K562 (cell line): Measurements from ENCODE around the gene MDP1. TPM values are rescaled to one million over a fixed set of nuclear protein-coding genes. Genes with fewer than 3 reads are reported as not detected.
A peak's percentile ranks its signal among the peaks of the same experiment; 100 is the strongest.

ENCODE experiments used
- GABPB1 ChIP-seq: sonication (generic); formaldehyde crosslinking; IDR thresholded peaks from 2 replicates; pipeline ENCODE4 v1.8.0; 2022; ENCODE audit warnings: mild to moderate bottlenecking, missing genetic modification reagents
- HDAC1 ChIP-seq, 2 experiments: fragments of 450-650 bp; IDR thresholded peaks; 2 replicates each; pipeline ENCODE4 v1.6.1; 2016 to 2017; ENCODE audit warnings: inconsistent platforms in 1 of 2, mild to moderate bottlenecking in 1 of 2, moderate library complexity in 1 of 2
- MBD2 ChIP-seq: sonication (generic); IDR thresholded peaks from 2 replicates; pipeline ENCODE4 v1.6.1; 2016; ENCODE audit warnings: low read depth, borderline replicate concordance
- MYBL2 ChIP-seq, 2 experiments: fragments of 450-650 bp in 1 of 2; sonication (generic) in 1 of 2; formaldehyde crosslinking in 1 of 2; IDR thresholded peaks; 2 replicates each; pipeline versions ENCODE4 v1.6.1 to v1.8.1; 2017 to 2022; ENCODE audit warnings: borderline replicate concordance in 1 of 2, inconsistent platforms in 1 of 2, low read depth in 1 of 2, mild to moderate bottlenecking in 1 of 2, missing genetic modification reagents in 1 of 2, moderate library complexity in 1 of 2
- OTX1 ChIP-seq: fragments of 450-650 bp; formaldehyde crosslinking; IDR thresholded peaks from 2 replicates; pipeline ENCODE4 v1.4.0; 2022; ENCODE audit warnings: mild to moderate bottlenecking
- PHF8 ChIP-seq: fragments of 200-600 bp; sonication (generic); IDR thresholded peaks from 2 replicates; pipeline ENCODE4 v1.6.1; 2012; ENCODE audit warnings: mixed run types, mild to moderate bottlenecking, inconsistent platforms, low read length, moderate library complexity, borderline replicate concordance
- SIN3A ChIP-seq, 2 experiments: fragments of 150-350 bp in 1 of 2; IDR thresholded peaks; 2 replicates each; pipeline ENCODE4 v1.6.1; 2011 to 2016; ENCODE audit warnings: borderline replicate concordance in 2 of 2, low read depth in 2 of 2, low read length in 2 of 2, mild to moderate bottlenecking in 2 of 2, moderate library complexity in 2 of 2; ENCODE audit not compliant: control insufficient read depth in 1 of 2
- SOX6 ChIP-seq: fragments of 450-650 bp; IDR thresholded peaks from 2 replicates; pipeline ENCODE4 v1.6.1; 2014; ENCODE audit warnings: mild to moderate bottlenecking
- SP1 ChIP-seq: sonication (generic); formaldehyde crosslinking; IDR thresholded peaks from 2 replicates; pipeline ENCODE4 v1.8.1; 2022; ENCODE audit warnings: mild to moderate bottlenecking, missing genetic modification reagents
- TAL1 ChIP-seq: fragments of 450-650 bp; IDR thresholded peaks from 2 replicates; pipeline ENCODE4 v1.6.1; 2016; ENCODE audit warnings: mild to moderate bottlenecking
- ZNF668 ChIP-seq: fragments of 250-450 bp; sonication (Bioruptor Pico); IDR thresholded peaks from 2 replicates; pipeline ENCODE4 v1.8.0; 2022; ENCODE audit warnings: mild to moderate bottlenecking, inconsistent platforms
- ZSCAN29 ChIP-seq: fragments of 450-650 bp; IDR thresholded peaks from 2 replicates; pipeline ENCODE4 v1.6.1; 2017
- polyA plus RNA-seq, 8 experiments: library from polyadenylated mRNA; depleted of rRNA in 4 of 8; stranded (reverse) in 5 of 8; unstranded in 3 of 8; fragments of >200 nt; fragmentation: Nextera tagmentation in 2 of 8; fragmentation: Illumina TruSeq in 1 of 8; extraction: Ambion mirVana in 2 of 8; extraction: Trizol in 1 of 8; gene quantifications; 2 replicates each; pipeline versions ENCODE4 v1.2.1 to v1.2.3, GENCODE V29; 2011 to 2014; ENCODE audit warnings: inconsistent platforms in 1 of 8, missing spikeins in 1 of 8
- total RNA-seq, 7 experiments: library from RNA; depleted of rRNA in 6 of 7; stranded (reverse); fragments of >200 nt in 6 of 7; fragmentation: Illumina TruSeq in 2 of 7; extraction: Trizol in 2 of 7; gene quantifications; 2 replicates each; pipeline versions ENCODE4 v1.2.1 to v1.2.3, GENCODE V29; 2011 to 2021; ENCODE audit warnings: low replicate concordance in 1 of 7
- TF ChIP-seq, protein P1 (sequence below), 2 experiments: fragments of 450-650 bp; formaldehyde crosslinking in 1 of 2; IDR thresholded peaks; 2 replicates each; pipeline versions ENCODE4 v1.4.0 to v1.6.1; 2014 to 2020; ENCODE audit warnings: mild to moderate bottlenecking in 2 of 2, borderline replicate concordance in 1 of 2, low read depth in 1 of 2
- TF ChIP-seq, protein P2 (sequence below): fragments of 250-450 bp; sonication (Bioruptor Pico); IDR thresholded peaks from 2 replicates; pipeline ENCODE4 v1.8.0; 2022; ENCODE audit warnings: inconsistent platforms, mild to moderate bottlenecking, moderate library complexity, borderline replicate concordance
- TF ChIP-seq, protein P3 (sequence below), 2 experiments: fragments of 450-650 bp; conservative IDR thresholded peaks; 2 replicates each; pipeline ENCODE4 v1.6.1; 2017; ENCODE audit warnings: mild to moderate bottlenecking in 2 of 2, moderate library complexity in 2 of 2

The MDP1 gene
- total and polyA plus RNA-seq, 9 of the 15 experiments (the other 6 are each of a cell fraction or from before 2014, with no cell fraction given) = 2.7 to 29.6 (median 11.0) TPM

DNA sequence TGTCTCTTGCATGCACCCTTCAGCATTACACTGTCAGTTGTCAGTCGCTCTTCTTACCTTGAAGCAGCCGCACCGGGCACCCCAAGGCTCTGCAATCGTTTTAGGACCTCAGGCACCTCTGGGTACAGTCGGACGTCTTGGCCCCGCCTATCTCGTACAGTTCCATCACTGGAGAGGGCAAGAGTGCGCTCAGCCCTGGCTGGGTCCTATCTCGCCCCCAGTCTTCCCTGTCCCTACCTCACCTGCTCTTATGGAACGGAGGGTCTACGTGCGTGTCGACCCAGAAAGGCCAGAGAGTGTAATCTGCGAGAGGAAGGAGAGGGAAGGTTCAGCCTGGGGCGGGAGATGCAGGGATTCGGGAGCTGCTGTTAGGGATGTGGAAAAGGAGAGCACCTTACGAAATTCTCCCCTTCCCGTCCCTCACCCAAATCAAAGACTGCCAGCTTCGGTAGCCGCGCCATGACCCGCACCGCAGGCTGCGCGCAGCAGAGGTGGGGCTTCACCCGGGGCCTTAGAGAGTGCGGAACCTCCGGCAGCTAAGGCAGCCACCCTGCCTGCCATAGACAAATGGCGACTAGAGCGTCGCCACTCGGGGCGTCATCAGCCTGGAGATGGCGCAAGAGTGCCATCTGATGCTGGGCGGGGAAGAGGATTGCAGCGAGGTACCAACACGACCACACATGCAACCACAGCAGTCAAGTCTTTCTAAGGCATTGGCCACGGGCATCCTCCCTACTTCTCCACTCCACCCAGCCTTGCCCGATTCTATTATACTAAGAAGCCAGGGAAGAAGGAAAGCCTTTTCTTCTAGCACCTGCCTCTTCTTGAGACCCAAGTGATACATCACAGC lies at the start of gene MDP1 (continued):
- TF ChIP-seq ZNF668 (CRISPR knock-in tag) (no peak), SIN3A (IDR thresholded peaks at IDR 0.05; ENCODE audit: borderline replicate concordance in 2 of 2, control insufficient read depth in 1 of 2, low read depth in 2 of 2, low read length in 2 of 2) (peak in 1 of 2 experiments; percentile 69; a peak in 1 of 4 replicates), PHF8 (peak; percentile 84; the same call in 1 of the 2 replicates), GABPB1 (peak; percentile 60; the same call in 1 of the 2 replicates), HDAC1 (IDR thresholded peaks at IDR 0.05) (peak in 1 of 2 experiments; percentile 48; a peak in 1 of 4 replicates), ZSCAN29 (0 out of 2 replicates have a peak, but pooled peaks have one; percentile 26), MYBL2 (IDR thresholded peaks at IDR 0.05; ENCODE audit: low read depth) (no peak), MYBL2 (CRISPR knock-in tag; IDR thresholded peaks at IDR 0.05; ENCODE audit: borderline replicate concordance) (no peak), OTX1 (CRISPR knock-in tag) (peak; percentile 7; the same call in 1 of the 2 replicates), TAL1 (no peak), SP1 (peak; percentile 63), MBD2 (peak; percentile 36; the same call in 1 of the 2 replicates), SOX6 (no peak)
- TF ChIP-seq, protein P1, sequence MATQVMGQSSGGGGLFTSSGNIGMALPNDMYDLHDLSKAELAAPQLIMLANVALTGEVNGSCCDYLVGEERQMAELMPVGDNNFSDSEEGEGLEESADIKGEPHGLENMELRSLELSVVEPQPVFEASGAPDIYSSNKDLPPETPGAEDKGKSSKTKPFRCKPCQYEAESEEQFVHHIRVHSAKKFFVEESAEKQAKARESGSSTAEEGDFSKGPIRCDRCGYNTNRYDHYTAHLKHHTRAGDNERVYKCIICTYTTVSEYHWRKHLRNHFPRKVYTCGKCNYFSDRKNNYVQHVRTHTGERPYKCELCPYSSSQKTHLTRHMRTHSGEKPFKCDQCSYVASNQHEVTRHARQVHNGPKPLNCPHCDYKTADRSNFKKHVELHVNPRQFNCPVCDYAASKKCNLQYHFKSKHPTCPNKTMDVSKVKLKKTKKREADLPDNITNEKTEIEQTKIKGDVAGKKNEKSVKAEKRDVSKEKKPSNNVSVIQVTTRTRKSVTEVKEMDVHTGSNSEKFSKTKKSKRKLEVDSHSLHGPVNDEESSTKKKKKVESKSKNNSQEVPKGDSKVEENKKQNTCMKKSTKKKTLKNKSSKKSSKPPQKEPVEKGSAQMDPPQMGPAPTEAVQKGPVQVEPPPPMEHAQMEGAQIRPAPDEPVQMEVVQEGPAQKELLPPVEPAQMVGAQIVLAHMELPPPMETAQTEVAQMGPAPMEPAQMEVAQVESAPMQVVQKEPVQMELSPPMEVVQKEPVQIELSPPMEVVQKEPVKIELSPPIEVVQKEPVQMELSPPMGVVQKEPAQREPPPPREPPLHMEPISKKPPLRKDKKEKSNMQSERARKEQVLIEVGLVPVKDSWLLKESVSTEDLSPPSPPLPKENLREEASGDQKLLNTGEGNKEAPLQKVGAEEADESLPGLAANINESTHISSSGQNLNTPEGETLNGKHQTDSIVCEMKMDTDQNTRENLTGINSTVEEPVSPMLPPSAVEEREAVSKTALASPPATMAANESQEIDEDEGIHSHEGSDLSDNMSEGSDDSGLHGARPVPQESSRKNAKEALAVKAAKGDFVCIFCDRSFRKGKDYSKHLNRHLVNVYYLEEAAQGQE (IDR thresholded peaks at IDR 0.05; ENCODE audit: borderline replicate concordance) = peak; percentile 31; the same call in 1 of the 2 replicates
- TF ChIP-seq, protein P1 (CRISPR knock-in tag; IDR thresholded peaks at IDR 0.05; ENCODE audit: low read depth) = no peak
- TF ChIP-seq, protein P2, sequence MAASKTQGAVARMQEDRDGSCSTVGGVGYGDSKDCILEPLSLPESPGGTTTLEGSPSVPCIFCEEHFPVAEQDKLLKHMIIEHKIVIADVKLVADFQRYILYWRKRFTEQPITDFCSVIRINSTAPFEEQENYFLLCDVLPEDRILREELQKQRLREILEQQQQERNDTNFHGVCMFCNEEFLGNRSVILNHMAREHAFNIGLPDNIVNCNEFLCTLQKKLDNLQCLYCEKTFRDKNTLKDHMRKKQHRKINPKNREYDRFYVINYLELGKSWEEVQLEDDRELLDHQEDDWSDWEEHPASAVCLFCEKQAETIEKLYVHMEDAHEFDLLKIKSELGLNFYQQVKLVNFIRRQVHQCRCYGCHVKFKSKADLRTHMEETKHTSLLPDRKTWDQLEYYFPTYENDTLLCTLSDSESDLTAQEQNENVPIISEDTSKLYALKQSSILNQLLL = no peak
- TF ChIP-seq, protein P3, sequence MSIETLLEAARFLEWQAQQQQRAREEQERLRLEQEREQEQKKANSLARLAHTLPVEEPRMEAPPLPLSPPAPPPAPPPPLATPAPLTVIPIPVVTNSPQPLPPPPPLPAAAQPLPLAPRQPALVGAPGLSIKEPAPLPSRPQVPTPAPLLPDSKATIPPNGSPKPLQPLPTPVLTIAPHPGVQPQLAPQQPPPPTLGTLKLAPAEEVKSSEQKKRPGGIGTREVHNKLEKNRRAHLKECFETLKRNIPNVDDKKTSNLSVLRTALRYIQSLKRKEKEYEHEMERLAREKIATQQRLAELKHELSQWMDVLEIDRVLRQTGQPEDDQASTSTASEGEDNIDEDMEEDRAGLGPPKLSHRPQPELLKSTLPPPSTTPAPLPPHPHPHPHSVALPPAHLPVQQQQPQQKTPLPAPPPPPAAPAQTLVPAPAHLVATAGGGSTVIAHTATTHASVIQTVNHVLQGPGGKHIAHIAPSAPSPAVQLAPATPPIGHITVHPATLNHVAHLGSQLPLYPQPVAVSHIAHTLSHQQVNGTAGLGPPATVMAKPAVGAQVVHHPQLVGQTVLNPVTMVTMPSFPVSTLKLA (conservative IDR thresholded peaks at IDR 0.05) = peak; percentile 22 to 59; a peak in 1 of 4 replicates
